Endothelial cell of umbilical vein (primary cell): ENCODE measurements around the gene KRT1. TPM values are rescaled to one million over a fixed set of nuclear protein-coding genes. Genes with fewer than 3 reads are reported as not detected.

Source experiments
- BruUV-seq: library from RNA; stranded (reverse); fragments of 400-500 nt; replicated peaks from 2 replicates; lab custom pipeline; 2021; lab: Mats Ljungman, UMichigan
- CTCF ChIA-PET: fragments of 300-600, 350-600 bp; sonication (Branson Sonifier 250); formaldehyde crosslinking; loops from one replicate; lab custom pipeline; 2021; ENCODE audit warnings: antibody characterized with exemption, inconsistent platforms; lab: Charles Lee
- POLR2A ChIA-PET: fragments of 300-600, 350-600 bp; sonication (Branson Sonifier 250); formaldehyde crosslinking; loops from one replicate; lab custom pipeline; 2021; ENCODE audit warnings: antibody characterized with exemption, inconsistent platforms; lab: Charles Lee
- DNase-seq: peaks from one replicate; pipeline ENCODE4 v3.0.0-alpha.2; 2011; ENCODE audit warnings: low read depth, low spot score
- FAIRE-seq: peaks from 2 replicates; lab custom pipeline; 2011; peaks lifted over from hg19 to GRCh38; lab: Jason Lieb, UNC
- H2AFZ ChIP-seq: 2 replicates; pipeline ENCODE4 v1.6.0; 2012; ENCODE audit warnings: low read depth, low read length, control low read depth, inconsistent platforms
- H3K27ac ChIP-seq: 2 replicates; pipeline ENCODE4 v1.5.1; 2011; ENCODE audit warnings: low read depth, mild to moderate bottlenecking, control low read depth, low read length, moderate library complexity; ENCODE audit not compliant: insufficient read depth
- H3K27me3 ChIP-seq, 2 experiments: 2 replicates each; pipeline versions ENCODE4 v1.6.0 to v1.6.1; 2011; ENCODE audit warnings: low read length in 2 of 2, mixed read lengths in 1 of 2; ENCODE audit not compliant: control insufficient read depth in 2 of 2, insufficient read depth in 2 of 2
- H3K36me3 ChIP-seq, 2 experiments: 2 replicates in 1 of 2; 3 replicates in 1 of 2; pipeline ENCODE4 v1.5.1; 2011; ENCODE audit warnings: low read length in 2 of 2, mild to moderate bottlenecking in 1 of 2, moderate library complexity in 1 of 2; ENCODE audit not compliant: control insufficient read depth in 2 of 2, insufficient read depth in 2 of 2; ENCODE audit errors: extremely low read depth in 1 of 2
- H3K4me1 ChIP-seq: 3 replicates; pipeline ENCODE4 v1.5.1; 2011; ENCODE audit warnings: mild to moderate bottlenecking, low read length; ENCODE audit not compliant: control insufficient read depth, insufficient read depth; ENCODE audit errors: extremely low read depth
- H3K4me2 ChIP-seq: 2 replicates; pipeline ENCODE4 v1.6.1; 2011; ENCODE audit warnings: low read length, control low read depth, mixed read lengths; ENCODE audit not compliant: insufficient read depth
- H3K4me3 ChIP-seq, 3 experiments: fragments of 200-600 bp in 1 of 3; sonication (generic), shearing (Covaris generic) in 1 of 3; replicated peaks in 1 of 3; 2 replicates each; pipeline ENCODE4 v1.5.1; 2011 to 2016; ENCODE audit warnings: control low read depth in 3 of 3, low read length in 3 of 3, mild to moderate bottlenecking in 2 of 3, inconsistent platforms in 1 of 3, low read depth in 1 of 3, moderate library complexity in 1 of 3; ENCODE audit not compliant: insufficient read depth in 1 of 3
- H3K79me2 ChIP-seq: 2 replicates; pipeline ENCODE4 v1.6.0; 2012; ENCODE audit warnings: low read length, inconsistent platforms; ENCODE audit not compliant: control insufficient read depth, insufficient read depth
- H3K9ac ChIP-seq: replicated peaks from 2 replicates; pipeline ENCODE3; 2011; ENCODE audit warnings: low read length, control low read depth; ENCODE audit not compliant: insufficient read depth; ENCODE audit errors: extremely low read depth
- H3K9me1 ChIP-seq: replicated peaks from 3 replicates; pipeline ENCODE4 v1.6.0; 2011; ENCODE audit warnings: mild to moderate bottlenecking, low read length; ENCODE audit not compliant: control insufficient read depth, insufficient read depth; ENCODE audit errors: extremely low read depth
- H3K9me3 ChIP-seq: replicated peaks from 2 replicates; pipeline ENCODE4 v1.5.1; 2012; ENCODE audit warnings: low read length, inconsistent platforms; ENCODE audit not compliant: control insufficient read depth, insufficient read depth
- H4K20me1 ChIP-seq: replicated peaks from 2 replicates; pipeline ENCODE3; 2011; ENCODE audit warnings: mild to moderate bottlenecking, low read length; ENCODE audit not compliant: control insufficient read depth, insufficient read depth; ENCODE audit errors: extremely low read depth
- EZH2 ChIP-seq: IDR thresholded peaks from 2 replicates; pipeline ENCODE4 v1.6.1; 2012; ENCODE audit warnings: borderline replicate concordance, low read depth, mild to moderate bottlenecking, moderate library complexity, low read length, inconsistent platforms; ENCODE audit not compliant: severe bottlenecking
- FOS ChIP-seq: IDR thresholded peaks from 2 replicates; pipeline ENCODE4 v1.6.1; 2011; ENCODE audit warnings: mild to moderate bottlenecking, low read length, moderate library complexity, borderline replicate concordance; ENCODE audit not compliant: insufficient read depth
- GATA2 ChIP-seq: IDR thresholded peaks from 2 replicates; pipeline ENCODE4 v1.7.0; 2011; ENCODE audit warnings: low read depth, mild to moderate bottlenecking, moderate library complexity, mixed read lengths, low read length; ENCODE audit not compliant: insufficient read length, insufficient read depth
- JUN ChIP-seq: IDR thresholded peaks from 2 replicates; pipeline ENCODE4 v1.6.1; 2011; ENCODE audit warnings: borderline replicate concordance, low read depth; ENCODE audit not compliant: insufficient read length, insufficient read depth
- MAX ChIP-seq: IDR thresholded peaks from 2 replicates; pipeline ENCODE4 v1.6.1; 2011; ENCODE audit not compliant: insufficient read depth, insufficient read length
- MYC ChIP-seq: IDR thresholded peaks from one replicate; pipeline ENCODE4 v1.6.1; 2011; ENCODE audit warnings: mild to moderate bottlenecking, low read depth, low read length
- POLR2A ChIP-seq: IDR thresholded peaks from 2 replicates; pipeline ENCODE4 v1.6.1; 2012; ENCODE audit warnings: low read depth, mild to moderate bottlenecking, control low read depth, low read length
- POLR2AphosphoS5 ChIP-seq: IDR thresholded peaks from 2 replicates; pipeline ENCODE4 v1.6.1; 2012; ENCODE audit warnings: low read depth, mild to moderate bottlenecking, control low read depth, low read length, moderate library complexity; ENCODE audit not compliant: insufficient read depth
- dilution Hi-C: fragments of 300-500 bp; cut with MboI; formaldehyde crosslinking; loops from one replicate; pipeline ENCODE4 v1.15.0; 2019; ENCODE audit warnings: low sequenced_read_pairs; ENCODE audit not compliant: extremely low pct_ligation_motif_present
- intact Hi-C: fragments of 100-400 bp; cut with micrococcal nuclease; formaldehyde crosslinking; loops from one replicate; pipeline ENCODE4 v1.10.0; 2022
- polyA plus RNA-seq, 4 experiments: library from polyadenylated mRNA; depleted of rRNA in 3 of 4; stranded (reverse) in 3 of 4; unstranded in 1 of 4; fragments of >200 nt; gene quantifications; 2 replicates each; pipeline versions ENCODE4 v1.2.1 to v1.2.3, GENCODE V29; 2011 to 2012; ENCODE audit warnings: missing spikeins in 1 of 4
- total RNA-seq: library from RNA; stranded (reverse); gene quantifications from 2 replicates; pipeline ENCODE4 v1.2.3, GENCODE V29; 2021
- TF ChIP-seq, protein P1 (sequence below), 2 donors: IDR thresholded peaks; 1 replicate in 1 of 2; 2 replicates in 1 of 2; pipeline ENCODE4 v1.5.1; 2011; ENCODE audit warnings: low read length in 2 of 2, mild to moderate bottlenecking in 2 of 2, moderate library complexity in 2 of 2, control low read depth in 1 of 2, inconsistent platforms in 1 of 2, low read depth in 1 of 2; ENCODE audit not compliant: insufficient read depth in 1 of 2; ENCODE audit errors: extremely low read depth in 1 of 2

The KRT1 gene
- total and polyA plus RNA-seq, 2 donors (not counting 3 experiments of a cell fraction or from before 2014, with no cell fraction given): not detected

DNA sequence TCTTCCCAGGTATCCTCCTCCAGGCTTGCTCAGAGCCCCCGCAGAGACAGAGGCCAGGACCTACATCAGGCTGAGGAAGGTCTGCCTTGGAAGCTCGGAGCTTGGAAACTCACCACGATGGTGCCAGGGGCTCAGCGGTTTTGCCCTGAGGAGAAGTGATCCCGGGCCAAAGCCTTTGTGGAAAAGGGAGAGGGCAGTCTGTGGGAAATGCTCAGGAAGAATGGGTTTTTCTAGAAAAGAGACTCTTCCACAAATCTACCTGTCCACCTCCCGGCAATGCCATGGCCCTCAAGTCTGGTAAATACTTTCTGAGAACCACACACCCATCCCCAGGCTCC lies 36.2 kb downstream of the KRT1 start:
- H2AFZ ChIP-seq: no peak overlapping the region
- no peak overlapping the region for H3K4me3 ChIP-seq
- no TSS peak for BruUV-seq
- ChIA-PET POLR2A (no interaction called here), CTCF (no interaction called here)
- intact Hi-C loops (no loop called here), dilution Hi-C loops (no loop called here)
- H3K9me1 ChIP-seq: no peaks in the 10 kb centered on the region
- H3K9ac ChIP-seq: no peak overlapping the region
- no peaks in the 10 kb centered on the region for H3K9me3 ChIP-seq
- H4K20me1 ChIP-seq: no peaks in the 10 kb centered on the region
- no peak overlapping the region for H3K4me2 ChIP-seq
- no peaks in the 10 kb centered on the region for H3K36me3 ChIP-seq
- no peaks in the 10 kb centered on the region for H3K4me1 ChIP-seq
- no peak overlapping the region for H3K27ac ChIP-seq
- H3K27me3 ChIP-seq: peaks cover 6 to 15% of the 10 kb centered on the region in 2 experiments
- H3K79me2 ChIP-seq: no peaks in the 10 kb centered on the region
- DNase-seq (no peak), FAIRE-seq (no peak)
- TF ChIP-seq JUN: no peak
- TF ChIP-seq POLR2AphosphoS5: no peak
- no peak for TF ChIP-seq MAX
- TF ChIP-seq POLR2A: no peak
- TF ChIP-seq MYC: no peak
- no peak for TF ChIP-seq GATA2
- TF ChIP-seq, protein P1, sequence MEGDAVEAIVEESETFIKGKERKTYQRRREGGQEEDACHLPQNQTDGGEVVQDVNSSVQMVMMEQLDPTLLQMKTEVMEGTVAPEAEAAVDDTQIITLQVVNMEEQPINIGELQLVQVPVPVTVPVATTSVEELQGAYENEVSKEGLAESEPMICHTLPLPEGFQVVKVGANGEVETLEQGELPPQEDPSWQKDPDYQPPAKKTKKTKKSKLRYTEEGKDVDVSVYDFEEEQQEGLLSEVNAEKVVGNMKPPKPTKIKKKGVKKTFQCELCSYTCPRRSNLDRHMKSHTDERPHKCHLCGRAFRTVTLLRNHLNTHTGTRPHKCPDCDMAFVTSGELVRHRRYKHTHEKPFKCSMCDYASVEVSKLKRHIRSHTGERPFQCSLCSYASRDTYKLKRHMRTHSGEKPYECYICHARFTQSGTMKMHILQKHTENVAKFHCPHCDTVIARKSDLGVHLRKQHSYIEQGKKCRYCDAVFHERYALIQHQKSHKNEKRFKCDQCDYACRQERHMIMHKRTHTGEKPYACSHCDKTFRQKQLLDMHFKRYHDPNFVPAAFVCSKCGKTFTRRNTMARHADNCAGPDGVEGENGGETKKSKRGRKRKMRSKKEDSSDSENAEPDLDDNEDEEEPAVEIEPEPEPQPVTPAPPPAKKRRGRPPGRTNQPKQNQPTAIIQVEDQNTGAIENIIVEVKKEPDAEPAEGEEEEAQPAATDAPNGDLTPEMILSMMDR (IDR thresholded peaks at IDR 0.05; ENCODE audit: extremely low read depth in 1 of 2, insufficient read depth in 1 of 2, low read depth in 1 of 2, low read length in 2 of 2): no peak
- TF ChIP-seq FOS: no peak
- TF ChIP-seq EZH2: no peak
